ENCODE data around the gene CD44. TPM values are rescaled to one million over a fixed set of nuclear protein-coding genes. Genes with fewer than 3 reads are reported as not detected.

The CD44 gene
- total RNA-seq, 4 donors from 2014 or later, result 92.7 to 627 (median 158) TPM

- TF ChIP-seq CTCF (IDR thresholded peaks at IDR 0.05), result no peak
- no peak for DNase-seq (ENCODE audit: low spot score)
Measured at GRCh38 chr11:35118906-35119305, 20.1 kb upstream of the CD44 start.

GRCh38 chr11:35121326-35121865 is 17.6 kb upstream of the CD44 start:
- no peak for ATAC-seq (ENCODE audit: low FRiP score)
- TF ChIP-seq CTCF (IDR thresholded peaks at IDR 0.05), result no peak
- no peak for DNase-seq (ENCODE audit: low spot score)

More at GRCh38 chr11:35118906-35119305, 20.1 kb upstream of the CD44 start:
- no peak for ATAC-seq (ENCODE audit: low FRiP score)

GRCh38 chr11:35122308-35122707 is 16.7 kb upstream of the CD44 start:
- DNase-seq (ENCODE audit: low spot score), result no peak
- TF ChIP-seq CTCF (IDR thresholded peaks at IDR 0.05), result no peak
- no peak for ATAC-seq (ENCODE audit: low FRiP score)

GRCh38 chr11:35126000-35126878 is 12.7 kb upstream of the CD44 start:
- no peak for TF ChIP-seq CTCF (IDR thresholded peaks at IDR 0.05)
- ATAC-seq (ENCODE audit: low FRiP score) (no peak), DNase-seq (ENCODE audit: low spot score) (no peak)

- TF ChIP-seq CTCF (IDR thresholded peaks at IDR 0.05), result no peak
- no peak for DNase-seq (ENCODE audit: low spot score)
- no peak for ATAC-seq (ENCODE audit: low FRiP score)
Measured at GRCh38 chr11:35126879-35127581, 11.9 kb upstream of the CD44 start.

- no peak for TF ChIP-seq CTCF (IDR thresholded peaks at IDR 0.05)
- no peak for ATAC-seq (ENCODE audit: low FRiP score)
- no peak for DNase-seq (ENCODE audit: low spot score)
Measured at GRCh38 chr11:35127619-35128018, 11.4 kb upstream of the CD44 start.
